Measurements from ENCODE around the gene TNFRSF1B.

Gene TNFRSF1B

GRCh38 chr1:12141163-12141850 lies 25.5 kb upstream of the TNFRSF1B start:
- no peak for DNase-seq (ENCODE audit: low read depth in 1 of 2, low spot score in 1 of 2)

DNA sequence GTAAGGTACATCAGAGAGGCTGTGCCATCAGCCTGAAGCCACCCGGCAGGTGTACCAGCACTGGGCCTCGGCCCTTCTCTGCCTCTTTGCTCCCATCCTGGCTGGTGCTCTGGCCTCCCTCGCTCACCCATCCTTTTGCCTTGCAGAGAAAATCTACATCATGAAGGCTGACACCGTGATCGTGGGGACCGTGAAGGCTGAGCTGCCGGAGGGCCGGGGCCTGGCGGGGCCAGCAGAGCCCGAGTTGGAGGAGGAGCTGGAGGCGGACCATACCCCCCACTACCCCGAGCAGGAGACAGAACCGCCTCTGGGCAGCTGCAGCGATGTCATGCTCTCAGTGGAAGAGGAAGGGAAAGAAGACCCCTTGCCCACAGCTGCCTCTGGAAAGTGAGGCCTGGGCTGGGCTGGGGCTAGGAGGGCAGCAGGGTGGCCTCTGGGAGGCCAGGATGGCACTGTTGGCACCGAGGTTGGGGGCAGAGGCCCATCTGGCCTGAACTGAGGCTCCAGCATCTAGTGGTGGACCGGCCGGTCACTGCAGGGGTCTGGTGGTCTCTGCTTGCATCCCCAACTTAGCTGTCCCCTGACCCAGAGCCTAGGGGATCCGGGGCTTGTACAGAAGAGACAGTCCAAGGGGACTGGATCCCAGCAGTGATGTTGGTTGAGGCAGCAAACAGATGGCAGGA lies 24.5 kb upstream of the TNFRSF1B start:
- no peak for DNase-seq (ENCODE audit: low read depth in 1 of 2, low spot score in 1 of 2)

DNA sequence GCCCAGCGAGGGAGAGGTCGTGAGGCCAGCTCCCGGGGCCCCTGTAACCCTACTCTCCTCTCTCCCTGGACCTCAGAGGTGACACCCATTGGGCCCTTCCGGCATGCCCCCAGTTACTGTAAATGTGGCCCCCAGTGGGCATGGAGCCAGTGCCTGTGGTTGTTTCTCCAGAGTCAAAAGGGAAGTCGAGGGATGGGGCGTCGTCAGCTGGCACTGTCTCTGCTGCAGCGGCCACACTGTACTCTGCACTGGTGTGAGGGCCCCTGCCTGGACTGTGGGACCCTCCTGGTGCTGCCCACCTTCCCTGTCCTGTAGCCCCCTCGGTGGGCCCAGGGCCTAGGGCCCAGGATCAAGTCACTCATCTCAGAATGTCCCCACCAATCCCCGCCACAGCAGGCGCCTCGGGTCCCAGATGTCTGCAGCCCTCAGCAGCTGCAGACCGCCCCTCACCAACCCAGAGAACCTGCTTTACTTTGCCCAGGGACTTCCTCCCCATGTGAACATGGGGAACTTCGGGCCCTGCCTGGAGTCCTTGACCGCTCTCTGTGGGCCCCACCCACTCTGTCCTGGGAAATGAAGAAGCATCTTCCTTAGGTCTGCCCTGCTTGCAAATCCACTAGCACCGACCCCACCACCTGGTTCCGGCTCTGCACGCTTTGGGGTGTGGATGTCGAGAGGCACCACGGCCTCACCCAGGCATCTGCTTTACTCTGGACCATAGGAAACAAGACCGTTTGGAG lies 23.7 kb upstream of the TNFRSF1B start:
- DNase-seq (ENCODE audit: low read depth in 1 of 2, low spot score in 1 of 2): no peak

DNA sequence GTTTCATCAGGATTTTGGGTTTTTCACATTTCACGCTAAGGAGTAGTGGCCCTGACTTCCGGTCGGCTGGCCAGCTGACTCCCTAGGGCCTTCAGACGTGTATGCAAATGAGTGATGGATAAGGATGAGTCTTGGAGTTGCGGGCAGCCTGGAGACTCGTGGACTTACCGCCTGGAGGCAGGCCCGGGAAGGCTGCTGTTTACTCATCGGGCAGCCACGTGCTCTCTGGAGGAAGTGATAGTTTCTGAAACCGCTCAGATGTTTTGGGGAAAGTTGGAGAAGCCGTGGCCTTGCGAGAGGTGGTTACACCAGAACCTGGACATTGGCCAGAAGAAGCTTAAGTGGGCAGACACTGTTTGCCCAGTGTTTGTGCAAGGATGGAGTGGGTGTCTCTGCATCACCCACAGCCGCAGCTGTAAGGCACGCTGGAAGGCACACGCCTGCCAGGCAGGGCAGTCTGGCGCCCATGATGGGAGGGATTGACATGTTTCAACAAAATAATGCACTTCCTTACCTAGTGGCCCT lies 23.1 kb upstream of the TNFRSF1B start:
- DNase-seq (ENCODE audit: low read depth in 1 of 2, low spot score in 1 of 2): no peak

- no peak for DNase-seq (ENCODE audit: low read depth in 1 of 2, low spot score in 1 of 2)
Measured at GRCh38 chr1:12144236-12144635, 22.6 kb upstream of the TNFRSF1B start.

GRCh38 chr1:12144969-12145368 lies 21.8 kb upstream of the TNFRSF1B start:
- DNase-seq (ENCODE audit: low read depth in 1 of 2, low spot score in 1 of 2): no peak

- no peak for DNase-seq (ENCODE audit: low read depth in 1 of 2, low spot score in 1 of 2)
Measured at GRCh38 chr1:12145616-12146342, 21.0 kb upstream of the TNFRSF1B start.

GRCh38 chr1:12146343-12147112 lies 20.3 kb upstream of the TNFRSF1B start:
- DNase-seq (ENCODE audit: low read depth in 1 of 2, low spot score in 1 of 2): no peak

GRCh38 chr1:12147201-12147701 lies 19.5 kb upstream of the TNFRSF1B start:
- no peak for DNase-seq (ENCODE audit: low read depth in 1 of 2, low spot score in 1 of 2)

GRCh38 chr1:12148160-12148957 lies 18.4 kb upstream of the TNFRSF1B start:
- DNase-seq (ENCODE audit: low read depth in 1 of 2, low spot score in 1 of 2): no peak

GRCh38 chr1:12148958-12149790 lies 17.6 kb upstream of the TNFRSF1B start:
- no peak for DNase-seq (ENCODE audit: low read depth in 1 of 2, low spot score in 1 of 2)

- DNase-seq (ENCODE audit: low read depth in 1 of 2, low spot score in 1 of 2): no peak
Measured at GRCh38 chr1:12149791-12150175, 17.0 kb upstream of the TNFRSF1B start.

GRCh38 chr1:12150456-12151200 lies 16.2 kb upstream of the TNFRSF1B start:
- no peak for DNase-seq (ENCODE audit: low read depth in 1 of 2, low spot score in 1 of 2)

DNA sequence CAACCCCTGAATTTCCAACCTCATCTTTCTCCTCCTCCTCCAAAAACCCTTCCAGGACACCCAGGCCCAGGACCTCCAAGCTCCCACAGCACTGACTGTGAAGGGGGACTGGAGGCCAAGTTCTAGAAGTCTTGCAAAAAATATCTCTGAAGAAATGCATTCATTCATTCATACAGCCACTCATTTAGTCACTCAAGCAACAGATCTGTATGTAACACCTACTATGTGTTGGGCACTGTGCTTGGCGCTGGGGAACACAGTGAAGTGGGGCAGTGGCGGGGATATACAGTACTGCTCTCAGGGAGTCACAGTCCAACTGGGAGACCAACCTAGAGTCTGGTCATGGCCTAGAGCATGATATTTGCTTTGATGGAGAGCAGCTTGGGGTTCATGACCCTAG lies 15.3 kb upstream of the TNFRSF1B start:
- DNase-seq (ENCODE audit: low read depth in 1 of 2, low spot score in 1 of 2): no peak

DNA sequence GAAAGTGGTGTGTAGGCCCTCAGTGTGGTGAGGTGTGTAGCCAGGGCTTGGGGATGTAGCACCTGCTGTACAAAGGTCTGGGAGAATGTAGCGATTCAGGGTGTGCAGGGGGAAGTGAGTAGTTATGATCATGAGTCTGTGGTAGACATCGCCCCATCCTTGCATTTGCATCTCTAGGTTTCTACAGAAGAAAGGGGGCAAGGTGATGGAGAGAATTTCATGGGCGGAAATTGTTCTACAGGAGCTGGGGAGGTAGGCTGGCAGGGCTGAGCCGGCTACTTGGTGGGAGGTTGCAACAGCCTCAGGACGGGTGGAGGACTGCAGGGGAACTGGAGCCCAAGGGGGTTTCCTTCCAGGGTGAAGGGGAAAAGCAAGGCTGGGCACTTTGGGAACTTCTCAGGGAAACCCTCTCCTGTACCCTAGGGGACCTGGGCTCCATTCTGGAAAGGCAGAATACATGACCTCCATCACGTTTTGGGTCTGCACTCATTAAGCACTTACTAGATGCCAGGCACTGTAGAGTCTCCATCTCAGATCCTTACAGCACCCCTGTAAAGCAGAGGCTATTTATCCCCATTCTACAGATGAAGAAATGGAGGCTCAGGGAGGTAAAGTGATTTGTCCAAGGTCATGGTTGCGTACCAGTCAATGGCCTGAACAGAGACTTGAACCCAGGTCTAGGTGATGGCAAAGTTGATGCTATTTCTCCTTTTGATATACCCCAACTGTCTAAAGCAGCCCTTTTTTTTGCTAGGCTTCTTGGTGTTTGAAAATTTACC lies 14.5 kb upstream of the TNFRSF1B start:
- DNase-seq (ENCODE audit: low read depth in 1 of 2, low spot score in 1 of 2): no peak

- DNase-seq (ENCODE audit: low read depth in 1 of 2, low spot score in 1 of 2): no peak
Measured at GRCh38 chr1:12153181-12153785, 13.5 kb upstream of the TNFRSF1B start.

GRCh38 chr1:12155328-12155727 lies 11.5 kb upstream of the TNFRSF1B start:
- DNase-seq (ENCODE audit: low read depth in 1 of 2, low spot score in 1 of 2): no peak
